ENCODE data around the gene ENPP3. TPM values are rescaled to one million over a fixed set of nuclear protein-coding genes. Genes with fewer than 3 reads are reported as not detected.

The ENPP3 gene
- total RNA-seq = under 0.01 TPM in 1 of 2 replicates, not detected in the other

GRCh38 chr6:131636880-131637792, at the start of gene ENPP3:
Gene ENPP3, plus strand, starts transcription at chr6:131637302. Its CDS starts 83 bp downstream, at chr6:131637385.

GRCh38 chr6:131627724-131628682, 9.1 kb upstream of the ENPP3 start, which contains the start of gene MED23:
Gene MED23, minus strand, starts transcription at chr6:131628242. Its CDS starts 193 bp downstream, at chr6:131628049.

GRCh38 chr6:131710917-131711316, 73.8 kb downstream of the ENPP3 start, which contains the start of gene CTAGE9:
Gene CTAGE9, minus strand, starts transcription at chr6:131711017. Its CDS starts 0 bp downstream, at chr6:131711017.

Other genes starting within 250 kb of the ENPP3 start
- gene ARG1, start 64.1 kb upstream of the ENPP3 start, total RNA-seq = not detected in 2 replicates
- 21.1 and 34.2 TPM in 2 replicates for gene MED23, start 9.1 kb upstream of the ENPP3 start, total RNA-seq
- gene OR2A4, start 64.1 kb downstream of the ENPP3 start, total RNA-seq = under 0.01 TPM in 1 of 2 replicates, not detected in the other
- not detected in 2 replicates for gene CTAGE9, start 73.7 kb downstream of the ENPP3 start, total RNA-seq
- gene ENPP1, start 170.7 kb downstream of the ENPP3 start, total RNA-seq = 2.3 and 3.6 TPM in 2 replicates

Data from epithelial cell of umbilical artery (primary cell).